HepG2 (cell line): ENCODE results near the gene TAF1C. TPM values are rescaled to one million over a fixed set of nuclear protein-coding genes. Genes with fewer than 3 reads are reported as not detected.

Experiments used
- ATAC-seq: fragments of 200-7000 bp; cut with Tn5 transposase; 3 replicates; pipeline ENCODE4 v1.9.1; 2020; ENCODE audit warnings: mild to moderate bottlenecking, moderate library complexity
- BruUV-seq: library from RNA; stranded (reverse); fragments of 400-500 nt; replicated peaks from 2 replicates; lab custom pipeline; 2021; lab: Mats Ljungman, UMichigan
- CTCF ChIA-PET: fragments of 300-600 bp; formaldehyde crosslinking; extraction: SDS; loops from one replicate; lab custom pipeline; 2021; ENCODE audit warnings: low total read pairs, inconsistent platforms, low intra/inter-chr PET ratio; lab: Yijun Ruan, JAX
- POLR2A ChIA-PET: fragments of 350-600 bp; sonication (Branson Sonifier 250); formaldehyde crosslinking; loops from one replicate; lab custom pipeline; 2020; ENCODE audit warnings: antibody characterized with exemption, inconsistent platforms; lab: Yijun Ruan, JAX
- DNase-seq: peaks from one replicate; pipeline ENCODE4 v3.0.0-alpha.2; 2015; ENCODE audit warnings: low spot score
- FAIRE-seq: peaks from 3 replicates; lab custom pipeline; 2011; peaks lifted over from hg19 to GRCh38; lab: Jason Lieb, UNC
- H2AFZ ChIP-seq: one replicate; pipeline ENCODE4 v1.6.1; 2011; ENCODE audit warnings: low read length, inconsistent platforms
- H3K27ac ChIP-seq: fragments of 300-600 bp; 3 replicates; pipeline ENCODE4 v1.8.0; 2011; ENCODE audit warnings: mixed run types, mild to moderate bottlenecking, mixed read lengths, low read length, inconsistent platforms; ENCODE audit not compliant: insufficient read depth; ENCODE audit errors: extremely low read length
- H3K27me3 ChIP-seq, 2 experiments: fragments of 200-600 bp in 1 of 2; 2 replicates in 1 of 2; 3 replicates in 1 of 2; pipeline versions ENCODE4 v1.6.0 to v1.8.0; 2011; ENCODE audit warnings: low read length in 2 of 2, mild to moderate bottlenecking in 2 of 2, moderate library complexity in 2 of 2, inconsistent platforms in 1 of 2; ENCODE audit not compliant: insufficient read depth in 2 of 2, control insufficient read depth in 1 of 2
- H3K36me3 ChIP-seq, 2 experiments: fragments of 200-600 bp in 1 of 2; replicated peaks in 1 of 2; 2 replicates in 1 of 2; 3 replicates in 1 of 2; pipeline versions ENCODE4 v1.5.1 to v1.8.0; 2011; ENCODE audit warnings: low read length in 2 of 2, inconsistent platforms in 1 of 2; ENCODE audit not compliant: insufficient read depth in 2 of 2, control insufficient read depth in 1 of 2
- H3K4me1 ChIP-seq: 2 replicates; pipeline ENCODE4 v1.5.1; 2012; ENCODE audit warnings: low read length, inconsistent platforms; ENCODE audit not compliant: insufficient read depth
- H3K4me2 ChIP-seq: 2 replicates; pipeline ENCODE4 v1.6.0; 2011; ENCODE audit warnings: low read depth, low read length, inconsistent platforms
- H3K4me3 ChIP-seq, 3 experiments: fragments of 200-600 bp in 1 of 3; sonication (generic), shearing (Covaris generic) in 1 of 3; replicated peaks in 1 of 3; 2 replicates each; pipeline ENCODE4 v1.5.1; 2011 to 2016; ENCODE audit warnings: low read length in 3 of 3, inconsistent platforms in 2 of 3, low read depth in 2 of 3, mild to moderate bottlenecking in 2 of 3, control low read depth in 1 of 3, mixed read lengths in 1 of 3; ENCODE audit not compliant: insufficient read depth in 1 of 3
- H3K79me2 ChIP-seq: one replicate; pipeline ENCODE4 v1.6.1; 2011; ENCODE audit warnings: low read length, inconsistent platforms; ENCODE audit not compliant: insufficient read depth
- H3K9ac ChIP-seq: 2 replicates; pipeline ENCODE4 v1.6.0; 2011; ENCODE audit warnings: mild to moderate bottlenecking, low read depth, low read length, inconsistent platforms; ENCODE audit not compliant: insufficient read depth
- H3K9me3 ChIP-seq: 2 replicates; pipeline ENCODE4 v1.5.1; 2012; ENCODE audit warnings: mild to moderate bottlenecking, low read length
- H4K20me1 ChIP-seq: 2 replicates; pipeline ENCODE4 v1.6.0; 2011; ENCODE audit warnings: inconsistent platforms, mild to moderate bottlenecking, low read length, moderate library complexity; ENCODE audit not compliant: insufficient read depth
- ARID3A ChIP-seq: IDR thresholded peaks from 2 replicates; pipeline ENCODE4 v1.6.1; 2012; ENCODE audit warnings: low read depth, low read length, improper control_type of control experiment
- MYPOP ChIP-seq: sonication (generic); formaldehyde crosslinking; IDR thresholded peaks from 2 replicates; pipeline ENCODE4 v1.8.1; 2023; ENCODE audit warnings: mild to moderate bottlenecking, moderate library complexity, missing genetic modification reagents
- REST ChIP-seq, 2 experiments: IDR thresholded peaks; 2 replicates each; pipeline ENCODE4 v1.6.1; 2011 to 2012; ENCODE audit warnings: low read length in 2 of 2, borderline replicate concordance in 1 of 2, low read depth in 1 of 2, mild to moderate bottlenecking in 1 of 2, moderate library complexity in 1 of 2
- TGIF2 ChIP-seq: IDR thresholded peaks from 2 replicates; pipeline ENCODE4 v1.6.1; 2016; ENCODE audit warnings: control low read depth, missing compliant biosample characterization
- ZBTB38 ChIP-seq: sonication (generic); formaldehyde crosslinking; IDR thresholded peaks from 2 replicates; pipeline ENCODE4 v1.5.1; 2020; ENCODE audit warnings: mild to moderate bottlenecking, missing genetic modification reagents
- ZKSCAN8 ChIP-seq: IDR thresholded peaks from 2 replicates; pipeline ENCODE4 v1.6.1; 2016; ENCODE audit warnings: borderline replicate concordance, missing genetic modification reagents, missing compliant biosample characterization
- ZNF281 ChIP-seq: sonication (generic); formaldehyde crosslinking; IDR thresholded peaks from 2 replicates; pipeline ENCODE4 v1.4.0; 2020; ENCODE audit warnings: missing genetic modification reagents, borderline replicate concordance
- ZNF431 ChIP-seq: sonication (generic); formaldehyde crosslinking; IDR thresholded peaks from 2 replicates; pipeline ENCODE4 v1.9.0; 2022; ENCODE audit warnings: missing genetic modification reagents, low read depth, mild to moderate bottlenecking, borderline replicate concordance
- ZNF816 ChIP-seq: sonication (generic); formaldehyde crosslinking; IDR thresholded peaks from 2 replicates; pipeline ENCODE4 v1.8.0; 2022; ENCODE audit warnings: missing genetic modification reagents, mild to moderate bottlenecking, borderline replicate concordance
- ZSCAN12 ChIP-seq: sonication (generic); formaldehyde crosslinking; IDR thresholded peaks from 2 replicates; pipeline ENCODE4 v1.9.0; 2021; ENCODE audit warnings: mild to moderate bottlenecking, missing genetic modification reagents
- WGBS: methylation state at CpG from one replicate; pipeline ENCODE4 v1.1.6; 2017; ENCODE audit warnings: low lambda C conversion rate; 5-methylcytosine and 5-hydroxymethylcytosine counted together
- in situ Hi-C: cut with HindIII; loops from 2 replicates; pipeline ENCODE4 v1.10.0; 2017; ENCODE audit warnings: low pct_unique_long_range_greater_than_20kb; ENCODE audit not compliant: extremely low pct_ligation_motif_present
- intact Hi-C: fragments of 100-400 bp; cut with micrococcal nuclease; formaldehyde crosslinking; loops from one replicate; pipeline ENCODE4 v1.10.0; 2022; ENCODE audit not compliant: unreplicated experiment
- polyA plus RNA-seq, 8 experiments: library from polyadenylated mRNA; depleted of rRNA in 3 of 8; stranded (reverse) in 7 of 8; unstranded in 1 of 8; fragments of >200 nt; fragmentation: Illumina TruSeq in 4 of 8; extraction: Trizol in 4 of 8; gene quantifications; 2 replicates each; pipeline versions ENCODE4 v1.2.1 to v1.2.3, GENCODE V29; 2011 to 2016; ENCODE audit warnings: low read depth in 4 of 8, missing spikeins in 1 of 8, mixed read lengths in 1 of 8; ENCODE audit not compliant: insufficient read depth in 1 of 8
- total RNA-seq, 5 experiments: library from RNA; depleted of rRNA; stranded (reverse); fragments of >200 nt; fragmentation: Illumina TruSeq; extraction: Trizol; gene quantifications; 2 replicates each; pipeline ENCODE4 v1.2.3, GENCODE V29; 2016; ENCODE audit warnings: low read depth in 1 of 5

The TAF1C gene
- total and polyA plus RNA-seq, 2 of the 13 experiments (the other 11 are each of a cell fraction or from before 2014, with no cell fraction given) = 15.6 to 20.8 TPM

- no peak for TF ChIP-seq ZNF281 (CRISPR knock-in tag)
- no peak for TF ChIP-seq ZKSCAN8 (CRISPR knock-in tag)
- TF ChIP-seq ARID3A = no peak
- TF ChIP-seq, all 625 proteins: peak for 2
Measured at GRCh38 chr16:84182680-84183571, 3.9 kb downstream of the TAF1C start (continued).

GRCh38 chr16:84182104-84182503 is 4.8 kb downstream of the TAF1C start:
- Histone ChIP-seq H2AFZ (no peak overlapping the region), H3K4me1 (peaks cover 20% of the 10 kb centered on the region), H3K4me2 (no peak overlapping the region), H3K9ac (no peak overlapping the region), H3K4me3 (no peak overlapping the region), H4K20me1 (no peaks in the 10 kb centered on the region), H3K79me2 (peaks cover 25% of the 10 kb centered on the region), H3K36me3 (peaks cover 25 to 56% of the 10 kb centered on the region in 2 experiments; a peak in 4 of 5 replicates), H3K9me3 (no peaks in the 10 kb centered on the region), H3K27me3 (no peaks in the 10 kb centered on the region), H3K27ac (no peak overlapping the region)
- no peak for DNase-seq
- WGBS = 98% methylated on average over 12 of the region's 18 CpGs
- ChIA-PET CTCF (no interaction called here), POLR2A (no interaction called here)
- intact Hi-C loops = no loop called here
- BruUV-seq = no TSS peak
- in situ Hi-C loops = loop anchor here (25.0 kb wide), 1 partner anchor 220 kb away; the partner anchor contains the start of genes NECAB2 and OSGIN1
- no peak for FAIRE-seq
- ATAC-seq = no peak
- TF ChIP-seq ZSCAN12 (no peak), ZNF431 (CRISPR knock-in tag) (no peak), MYPOP (CRISPR knock-in tag) (no peak), ZBTB38 (CRISPR knock-in tag) (no peak), REST (IDR thresholded peaks at IDR 0.05; ENCODE audit: borderline replicate concordance in 1 of 2, low read depth in 1 of 2, low read length in 2 of 2) (no peak), TGIF2 (no peak), ZNF816 (no peak)
